ENCODE results near the gene CYTH2.

The CYTH2 gene

GRCh38 chr19:48489608-48490216 lies 20.5 kb downstream of the CYTH2 start:
- DNase-seq (ENCODE audit: insufficient read length, low spot score): no peak
- FAIRE-seq: no peak
- no peak for TF ChIP-seq POLR2A (IDR thresholded peaks at IDR 0.05; ENCODE audit: low read depth, low read length)

GRCh38 chr19:48490981-48491792 lies 22.0 kb downstream of the CYTH2 start:
- TF ChIP-seq POLR2A (IDR thresholded peaks at IDR 0.05; ENCODE audit: low read depth, low read length): no peak
- FAIRE-seq (no peak), DNase-seq (ENCODE audit: insufficient read length, low spot score) (no peak)

GRCh38 chr19:48491793-48492123 lies 22.6 kb downstream of the CYTH2 start:
- no peak for DNase-seq (ENCODE audit: insufficient read length, low spot score)
- no peak for FAIRE-seq
- no peak for TF ChIP-seq POLR2A (IDR thresholded peaks at IDR 0.05; ENCODE audit: low read depth, low read length)

GRCh38 chr19:48492925-48493717 lies 24.0 kb downstream of the CYTH2 start:
- peak; percentile 59; the same call in 1 of the 2 replicates for TF ChIP-seq POLR2A (IDR thresholded peaks at IDR 0.05; ENCODE audit: low read depth, low read length)
- DNase-seq (ENCODE audit: insufficient read length, low spot score) (peak; percentile 85), FAIRE-seq (no peak)

GRCh38 chr19:48493718-48494401 lies 24.7 kb downstream of the CYTH2 start:
- DNase-seq (ENCODE audit: insufficient read length, low spot score) (no peak), FAIRE-seq (no peak)
- TF ChIP-seq POLR2A (IDR thresholded peaks at IDR 0.05; ENCODE audit: low read depth, low read length): no peak

- no peak for FAIRE-seq
- DNase-seq (ENCODE audit: insufficient read length, low spot score): no peak
- TF ChIP-seq POLR2A (IDR thresholded peaks at IDR 0.05; ENCODE audit: low read depth, low read length): no peak
These were observed 26.2 kb downstream of the CYTH2 start for GRCh38 chr19:48495396-48495795.

- no peak for TF ChIP-seq POLR2A (IDR thresholded peaks at IDR 0.05; ENCODE audit: low read depth, low read length)
- FAIRE-seq: no peak
- no peak for DNase-seq (ENCODE audit: insufficient read length, low spot score)
These were observed 28.0 kb downstream of the CYTH2 start for GRCh38 chr19:48496959-48497727.

- DNase-seq (ENCODE audit: insufficient read length, low spot score) (no peak), FAIRE-seq (no peak)
- TF ChIP-seq POLR2A (IDR thresholded peaks at IDR 0.05; ENCODE audit: low read depth, low read length): no peak
These were observed 28.8 kb downstream of the CYTH2 start for GRCh38 chr19:48497728-48498594.

GRCh38 chr19:48498595-48499311 lies 29.6 kb downstream of the CYTH2 start:
- no peak for FAIRE-seq
- TF ChIP-seq POLR2A (IDR thresholded peaks at IDR 0.05; ENCODE audit: low read depth, low read length): no peak
- no peak for DNase-seq (ENCODE audit: insufficient read length, low spot score)

- DNase-seq (ENCODE audit: insufficient read length, low spot score) (no peak), FAIRE-seq (no peak)
- TF ChIP-seq POLR2A (IDR thresholded peaks at IDR 0.05; ENCODE audit: low read depth, low read length): no peak
These were observed 30.3 kb downstream of the CYTH2 start for GRCh38 chr19:48499316-48500090.

GRCh38 chr19:48500830-48501493 lies 31.8 kb downstream of the CYTH2 start:
- no peak for TF ChIP-seq POLR2A (IDR thresholded peaks at IDR 0.05; ENCODE audit: low read depth, low read length)
- DNase-seq (ENCODE audit: insufficient read length, low spot score) (no peak), FAIRE-seq (no peak)

All from H54 (cell line).